Endothelial cell of hepatic sinusoid (primary cell): Measurements from ENCODE around the gene GRK6.

Source experiments
- in situ Hi-C: cut with HindIII; loops from 2 replicates; pipeline ENCODE4 v1.10.0; 2017; ENCODE audit warnings: low sequenced_read_pairs

GRK6 gene

GRCh38 chr5:177426566-177427210, at the start of gene GRK6:
GRK6 (plus strand) TSS chr5:177426676; CDS start chr5:177426846, 170 bp downstream.
- in situ Hi-C loops = loop anchor here (25.0 kb wide), 1 partner anchor 314 kb away; no protein-coding TSS in a partner anchor

GRCh38 chr5:177377851-177378776, 48.4 kb upstream of the GRK6 start:
- in situ Hi-C loops = no loop called here

- in situ Hi-C loops = no loop called here
Measured at GRCh38 chr5:177378884-177379883, 47.3 kb upstream of the GRK6 start.

GRCh38 chr5:177380805-177381126, 45.7 kb upstream of the GRK6 start:
- in situ Hi-C loops = no loop called here

- in situ Hi-C loops = no loop called here
Measured at GRCh38 chr5:177382423-177383029, 44.0 kb upstream of the GRK6 start.

GRCh38 chr5:177383181-177383580, 43.3 kb upstream of the GRK6 start:
- in situ Hi-C loops = no loop called here

- in situ Hi-C loops = no loop called here
Measured at GRCh38 chr5:177384134-177384533, 42.3 kb upstream of the GRK6 start, which contains the start of gene SLC34A1. SLC34A1 (plus strand) TSS chr5:177384434; CDS start chr5:177385742, 1,308 bp downstream.

- in situ Hi-C loops = no loop called here
Measured at GRCh38 chr5:177385720-177386119, 40.8 kb upstream of the GRK6 start.

- in situ Hi-C loops = no loop called here
Measured at GRCh38 chr5:177386542-177386941, 39.9 kb upstream of the GRK6 start.

GRCh38 chr5:177387405-177387804, 39.1 kb upstream of the GRK6 start:
- in situ Hi-C loops = no loop called here

- in situ Hi-C loops = no loop called here
Measured at GRCh38 chr5:177388521-177389052, 37.9 kb upstream of the GRK6 start.

- in situ Hi-C loops = no loop called here
Measured at GRCh38 chr5:177389241-177390169, 37.0 kb upstream of the GRK6 start.

GRCh38 chr5:177390363-177391300, 35.8 kb upstream of the GRK6 start:
- in situ Hi-C loops = no loop called here

GRCh38 chr5:177392765-177393164, 33.7 kb upstream of the GRK6 start:
- in situ Hi-C loops = no loop called here

GRCh38 chr5:177393206-177393765, 33.2 kb upstream of the GRK6 start:
- in situ Hi-C loops = no loop called here

- in situ Hi-C loops = no loop called here
Measured at GRCh38 chr5:177393990-177394389, 32.5 kb upstream of the GRK6 start.

- in situ Hi-C loops = no loop called here
Measured at GRCh38 chr5:177396078-177396477, 30.4 kb upstream of the GRK6 start.

- in situ Hi-C loops = no loop called here
Measured at GRCh38 chr5:177396807-177397206, 29.7 kb upstream of the GRK6 start.
